HCT116 (cell line): Measurements from ENCODE around the gene PRIMA1.

ENCODE experiments used
- CBX3 ChIP-seq: IDR thresholded peaks from 2 replicates; pipeline ENCODE4 v1.6.1; 2012; ENCODE audit warnings: low read depth
- CTCF ChIP-seq, 3 experiments: fragments of 200-600 bp in 1 of 3; sonication (generic) in 1 of 3; IDR thresholded peaks in 2 of 3; conservative IDR thresholded peaks in 1 of 3; 2 replicates each; pipeline ENCODE4 v1.5.1; 2012 to 2017; ENCODE audit warnings: low read depth in 2 of 3, low read length in 2 of 3, antibody characterized with exemption in 1 of 3, borderline replicate concordance in 1 of 3, control low read depth in 1 of 3, mild to moderate bottlenecking in 1 of 3, mixed read lengths in 1 of 3, mixed run types in 1 of 3, moderate library complexity in 1 of 3; ENCODE audit not compliant: insufficient read depth in 1 of 3
- EGR1 ChIP-seq: IDR thresholded peaks from 2 replicates; pipeline ENCODE4 v1.6.1; 2012; ENCODE audit warnings: low read depth
- EZH2 ChIP-seq: fragments of 200-600 bp; sonication (generic); IDR thresholded peaks from 2 replicates; pipeline ENCODE4 v1.6.1; 2017; ENCODE audit warnings: antibody characterized with exemption, mixed run types
- JUND ChIP-seq: IDR thresholded peaks from 2 replicates; pipeline ENCODE4 v1.6.1; 2012
- POLR2A ChIP-seq: IDR thresholded peaks from 2 replicates; pipeline ENCODE4 v1.7.0; 2011; ENCODE audit warnings: borderline replicate concordance; ENCODE audit not compliant: insufficient read depth, insufficient read length; ENCODE audit errors: extremely low read depth
- POLR2AphosphoS5 ChIP-seq: IDR thresholded peaks from 2 replicates; pipeline ENCODE4 v1.6.1; 2011; ENCODE audit warnings: mild to moderate bottlenecking, low read depth, low read length, moderate library complexity
- RAD21 ChIP-seq: IDR thresholded peaks from 2 replicates; pipeline ENCODE4 v1.6.1; 2012; ENCODE audit warnings: low read depth, mild to moderate bottlenecking
- SIN3A ChIP-seq: IDR thresholded peaks from 2 replicates; pipeline ENCODE4 v1.6.1; 2012; ENCODE audit warnings: low read depth
- ZFX ChIP-seq: fragments of 450-650 bp; IDR thresholded peaks from 2 replicates; pipeline ENCODE4 v1.6.1; 2017

DNA sequence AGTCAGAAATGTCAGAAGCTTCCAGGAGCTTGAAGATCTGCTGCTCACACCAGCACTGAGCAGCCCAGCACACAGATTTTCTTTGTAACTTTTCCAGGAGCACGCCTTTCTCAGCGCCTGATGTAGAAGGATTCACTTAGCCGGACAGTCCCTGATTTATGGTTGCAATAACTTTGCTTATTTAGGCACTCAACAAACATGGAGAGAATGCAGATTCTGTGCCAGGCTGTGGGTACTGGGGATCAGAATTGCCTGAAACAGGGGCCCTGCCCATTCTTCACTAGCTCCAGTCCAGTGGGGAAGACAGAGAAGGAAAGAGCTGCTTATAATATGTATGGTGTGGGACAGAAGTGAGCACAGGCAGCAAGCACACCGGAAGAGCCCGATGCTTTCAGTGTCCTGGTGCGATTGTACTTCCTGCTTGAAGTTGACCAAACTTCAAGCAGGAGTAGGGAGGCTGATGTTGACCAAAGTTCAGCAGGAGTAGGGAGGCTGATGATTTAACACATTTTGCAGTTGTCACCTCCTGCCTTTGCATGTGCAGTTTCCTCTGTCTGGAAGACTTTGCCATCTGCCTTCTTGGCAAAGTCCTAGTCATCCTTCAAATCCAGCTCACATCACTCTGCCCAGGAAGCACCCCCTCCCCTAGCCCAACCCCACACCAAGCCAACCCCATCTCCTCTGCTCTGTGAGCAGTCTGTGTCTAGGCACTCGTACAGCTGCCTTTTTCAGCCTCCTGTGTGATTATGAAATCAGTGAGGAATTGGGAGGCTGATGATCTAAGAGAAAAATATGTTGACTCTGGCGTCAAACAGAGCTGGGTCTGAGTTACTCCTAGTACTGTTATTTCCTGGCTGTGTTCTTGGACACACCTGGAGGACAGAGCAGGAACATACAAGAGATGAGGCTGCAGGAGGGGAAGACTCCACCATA lies 12.0 kb upstream of the PRIMA1 start:
- no peak for TF ChIP-seq ZFX
- no peak for TF ChIP-seq CTCF (IDR thresholded peaks at IDR 0.05 in 2 of 3, conservative IDR thresholded peaks at IDR 0.05 in 1 of 3; ENCODE audit: borderline replicate concordance in 1 of 3, insufficient read depth in 1 of 3, low read depth in 2 of 3, low read length in 2 of 3)
- no peak for TF ChIP-seq EZH2
- no peak for TF ChIP-seq CBX3
- no peak for TF ChIP-seq POLR2A
- TF ChIP-seq POLR2AphosphoS5: no peak
- no peak for TF ChIP-seq JUND
- no peak for TF ChIP-seq SIN3A
- TF ChIP-seq RAD21: no peak
- no peak for TF ChIP-seq EGR1
